Fibroblast of mammary gland (primary cell): Measurements from ENCODE around the gene IGFLR1.
A peak's percentile ranks its signal among the peaks of the same experiment; 100 is the strongest.

Experiments used
- DNase-seq: peaks from one replicate; pipeline ENCODE4 v3.0.0-alpha.2; 2010; ENCODE audit warnings: low read depth
- H3K4me3 ChIP-seq: 2 replicates; pipeline ENCODE4 v1.5.1; 2011; ENCODE audit warnings: low read depth, mild to moderate bottlenecking, low read length, moderate library complexity; ENCODE audit not compliant: control insufficient read depth
- CTCF ChIP-seq: conservative IDR thresholded peaks from 2 replicates; pipeline ENCODE4 v1.5.1; 2011; ENCODE audit warnings: low read depth, low read length, inconsistent platforms; ENCODE audit not compliant: control insufficient read depth, insufficient read depth

IGFLR1 gene

GRCh38 chr19:35738887-35739229, 3.4 kb downstream of the IGFLR1 start:
- no peak overlapping the region for H3K4me3 ChIP-seq
- DNase-seq: peak; percentile 11
- no peak for TF ChIP-seq CTCF

- no peak overlapping the region for H3K4me3 ChIP-seq
- DNase-seq: no peak
- no peak for TF ChIP-seq CTCF
These were observed 4.0 kb downstream of the IGFLR1 start for GRCh38 chr19:35738021-35738886.

- no peak overlapping the region for H3K4me3 ChIP-seq
- no peak for TF ChIP-seq CTCF
- no peak for DNase-seq
These were observed 5.1 kb downstream of the IGFLR1 start for GRCh38 chr19:35736913-35737886.

GRCh38 chr19:35734889-35735288, 7.4 kb downstream of the IGFLR1 start:
- no peak for DNase-seq
- TF ChIP-seq CTCF: no peak
- H3K4me3 ChIP-seq: no peak overlapping the region

- no peak for DNase-seq
- no peak for TF ChIP-seq CTCF
- no peak overlapping the region for H3K4me3 ChIP-seq
These were observed 8.0 kb downstream of the IGFLR1 start for GRCh38 chr19:35734273-35734672.

GRCh38 chr19:35733180-35734125, 8.8 kb downstream of the IGFLR1 start:
- H3K4me3 ChIP-seq: no peak overlapping the region
- TF ChIP-seq CTCF: no peak

More at GRCh38 chr19:35733180-35734125, 8.8 kb downstream of the IGFLR1 start:
- no peak for DNase-seq
